ENCODE measurements around the gene LEKR1. TPM values are rescaled to one million over a fixed set of nuclear protein-coding genes. Genes with fewer than 3 reads are reported as not detected.

Gene LEKR1
- total RNA-seq, 1 donor from 2014 or later, result 0.27 TPM

DNA sequence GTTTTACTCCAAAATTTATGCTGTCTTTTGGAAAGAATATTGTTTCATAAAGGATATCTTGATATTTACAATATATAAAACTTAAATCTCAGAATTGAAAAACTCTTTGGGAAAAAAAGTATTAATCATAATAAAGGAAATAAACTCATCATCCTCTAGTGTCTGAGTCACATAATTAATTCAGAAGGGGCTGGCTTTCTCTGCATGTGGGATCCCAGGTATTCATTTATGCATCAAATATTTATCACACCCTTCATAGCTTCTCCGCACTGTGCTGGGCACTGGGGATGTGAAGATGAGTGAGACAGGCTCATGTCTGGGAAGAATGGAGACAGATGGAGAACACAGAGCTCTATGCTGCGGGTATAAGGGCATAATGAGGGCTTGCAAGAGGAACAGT is 268.1 kb downstream of the LEKR1 start:
- peaks cover 2% of the 10 kb centered on the region for H3K27me3 Mint-ChIP-seq (ENCODE audit: low read depth, unreplicated experiment)

DNA sequence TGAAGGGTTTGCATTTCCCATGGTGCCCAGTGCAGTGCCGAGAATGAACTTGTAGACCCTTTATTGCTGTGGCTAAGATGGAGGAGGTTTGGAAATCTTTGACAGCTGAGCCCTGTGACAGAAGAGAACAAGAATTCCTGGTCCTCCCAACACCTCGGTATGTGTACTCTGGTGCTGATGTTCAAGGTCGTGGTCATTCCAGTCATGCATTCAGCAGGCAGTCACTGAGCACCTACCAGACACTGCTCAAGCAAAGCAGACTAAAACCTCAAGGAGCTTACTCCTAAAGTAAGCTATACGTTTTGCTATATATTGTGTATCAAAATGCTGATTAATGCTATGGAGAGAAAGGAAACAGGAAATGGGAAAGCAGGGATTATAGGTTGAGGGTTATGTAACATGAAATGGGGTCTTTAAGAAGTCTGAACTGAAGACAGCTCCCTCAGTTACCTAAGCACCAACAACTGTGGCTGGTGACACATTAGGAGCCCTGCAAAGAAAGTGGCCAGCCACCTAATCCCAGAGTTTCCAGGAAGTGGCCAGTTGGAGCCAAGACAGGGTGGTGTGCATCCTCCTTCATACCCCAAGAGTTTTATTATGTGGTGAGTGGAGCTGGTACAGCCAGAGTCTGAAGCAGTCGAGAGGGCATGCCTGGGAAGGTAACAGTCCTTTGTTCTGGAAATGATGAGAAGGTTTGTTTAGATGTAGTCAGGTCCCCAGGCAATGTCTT is 268.8 kb downstream of the LEKR1 start:
- H3K4me1 Mint-ChIP-seq (ENCODE audit: low read depth, unreplicated experiment), result peaks cover 30% of the 10 kb centered on the region
- peak overlapping the region; percentile 79 for H3K27ac Mint-ChIP-seq (ENCODE audit: unreplicated experiment)
- Histone ChIP-seq H3K27me3 (ENCODE audit: insufficient read depth, low read length) (no peaks in the 10 kb centered on the region), H3K79me2 (ENCODE audit: insufficient read depth, low read length) (no peaks in the 10 kb centered on the region), H3K9ac (ENCODE audit: low read length) (no peak overlapping the region), H3K4me2 (ENCODE audit: low read length) (peak overlapping the region; percentile 42), H3K4me1 (ENCODE audit: insufficient read depth, low read length) (peaks cover 28% of the 10 kb centered on the region), H2AFZ (ENCODE audit: low read depth, low read length) (no peak overlapping the region), H3K9me3 (ENCODE audit: insufficient read depth, low read depth, low read length) (no peaks in the 10 kb centered on the region), H3K27ac (ENCODE audit: low read depth, low read length) (no peak overlapping the region), H3K36me3 (ENCODE audit: insufficient read depth, low read length) (no peaks in the 10 kb centered on the region), H3K4me3 (ENCODE audit: insufficient read depth, low read depth, low read length) (no peak overlapping the region), H4K20me1 (ENCODE audit: insufficient read depth, low read length) (no peaks in the 10 kb centered on the region)
- FAIRE-seq (no peak), DNase-seq (ENCODE audit: low read depth) (no peak)
- H3K9me3 Mint-ChIP-seq (ENCODE audit: unreplicated experiment), result peaks cover 2% of the 10 kb centered on the region
- H3K27me3 Mint-ChIP-seq (ENCODE audit: low read depth, unreplicated experiment), result peaks cover 2% of the 10 kb centered on the region
- H3K4me3 Mint-ChIP-seq (ENCODE audit: unreplicated experiment), result no peak overlapping the region
- H3K36me3 Mint-ChIP-seq (ENCODE audit: low read depth, unreplicated experiment), result no peaks in the 10 kb centered on the region
- TF ChIP-seq, protein P1, sequence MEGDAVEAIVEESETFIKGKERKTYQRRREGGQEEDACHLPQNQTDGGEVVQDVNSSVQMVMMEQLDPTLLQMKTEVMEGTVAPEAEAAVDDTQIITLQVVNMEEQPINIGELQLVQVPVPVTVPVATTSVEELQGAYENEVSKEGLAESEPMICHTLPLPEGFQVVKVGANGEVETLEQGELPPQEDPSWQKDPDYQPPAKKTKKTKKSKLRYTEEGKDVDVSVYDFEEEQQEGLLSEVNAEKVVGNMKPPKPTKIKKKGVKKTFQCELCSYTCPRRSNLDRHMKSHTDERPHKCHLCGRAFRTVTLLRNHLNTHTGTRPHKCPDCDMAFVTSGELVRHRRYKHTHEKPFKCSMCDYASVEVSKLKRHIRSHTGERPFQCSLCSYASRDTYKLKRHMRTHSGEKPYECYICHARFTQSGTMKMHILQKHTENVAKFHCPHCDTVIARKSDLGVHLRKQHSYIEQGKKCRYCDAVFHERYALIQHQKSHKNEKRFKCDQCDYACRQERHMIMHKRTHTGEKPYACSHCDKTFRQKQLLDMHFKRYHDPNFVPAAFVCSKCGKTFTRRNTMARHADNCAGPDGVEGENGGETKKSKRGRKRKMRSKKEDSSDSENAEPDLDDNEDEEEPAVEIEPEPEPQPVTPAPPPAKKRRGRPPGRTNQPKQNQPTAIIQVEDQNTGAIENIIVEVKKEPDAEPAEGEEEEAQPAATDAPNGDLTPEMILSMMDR (IDR thresholded peaks at IDR 0.05; ENCODE audit: insufficient read depth, low read depth, low read length), result no peak
- no peak for TF ChIP-seq EZH2 (IDR thresholded peaks at IDR 0.05; ENCODE audit: insufficient read depth, low read length)

More for the DNA sequence above, 268.1 kb downstream of the LEKR1 start:
- Histone ChIP-seq H3K27me3 (ENCODE audit: insufficient read depth, low read length) (no peaks in the 10 kb centered on the region), H2AFZ (ENCODE audit: low read depth, low read length) (no peak overlapping the region), H3K9me3 (ENCODE audit: insufficient read depth, low read depth, low read length) (no peaks in the 10 kb centered on the region), H3K4me1 (ENCODE audit: insufficient read depth, low read length) (peaks cover 30% of the 10 kb centered on the region), H3K36me3 (ENCODE audit: insufficient read depth, low read length) (no peaks in the 10 kb centered on the region), H3K79me2 (ENCODE audit: insufficient read depth, low read length) (no peaks in the 10 kb centered on the region), H3K4me3 (ENCODE audit: insufficient read depth, low read depth, low read length) (no peak overlapping the region), H4K20me1 (ENCODE audit: insufficient read depth, low read length) (no peaks in the 10 kb centered on the region), H3K9ac (ENCODE audit: low read length) (no peak overlapping the region), H3K4me2 (ENCODE audit: low read length) (peak overlapping the region; percentile 42), H3K27ac (ENCODE audit: low read depth, low read length) (no peak overlapping the region)
- peak overlapping the region; percentile 79 for H3K27ac Mint-ChIP-seq (ENCODE audit: unreplicated experiment)
- FAIRE-seq, result no peak
- no peaks in the 10 kb centered on the region for H3K36me3 Mint-ChIP-seq (ENCODE audit: low read depth, unreplicated experiment)
- no peak for DNase-seq (ENCODE audit: low read depth)
- TF ChIP-seq EZH2 (IDR thresholded peaks at IDR 0.05; ENCODE audit: insufficient read depth, low read length), result no peak
- TF ChIP-seq, protein P1 (IDR thresholded peaks at IDR 0.05; ENCODE audit: insufficient read depth, low read depth, low read length), result no peak
- peaks cover 37% of the 10 kb centered on the region for H3K4me1 Mint-ChIP-seq (ENCODE audit: low read depth, unreplicated experiment)
- peaks cover 2% of the 10 kb centered on the region for H3K9me3 Mint-ChIP-seq (ENCODE audit: unreplicated experiment)
- H3K4me3 Mint-ChIP-seq (ENCODE audit: unreplicated experiment), result no peak overlapping the region

Other genes starting within 250 kb of the LEKR1 start
- gene TIPARP, start 151.8 kb upstream of the LEKR1 start, total RNA-seq, result 55.5 and 74.2 TPM in 2 replicates